C4-2B (cell line): ENCODE data around the gene CYP4F3.

ENCODE experiments used
- ZFX ChIP-seq: fragments of 450-650 bp; IDR thresholded peaks from 2 replicates; pipeline ENCODE4 v1.6.1; 2017
- TF ChIP-seq, protein P1 (sequence below): fragments of 450-650 bp; conservative IDR thresholded peaks from 2 replicates; pipeline ENCODE4 v1.5.1; 2017; ENCODE audit warnings: mild to moderate bottlenecking

DNA sequence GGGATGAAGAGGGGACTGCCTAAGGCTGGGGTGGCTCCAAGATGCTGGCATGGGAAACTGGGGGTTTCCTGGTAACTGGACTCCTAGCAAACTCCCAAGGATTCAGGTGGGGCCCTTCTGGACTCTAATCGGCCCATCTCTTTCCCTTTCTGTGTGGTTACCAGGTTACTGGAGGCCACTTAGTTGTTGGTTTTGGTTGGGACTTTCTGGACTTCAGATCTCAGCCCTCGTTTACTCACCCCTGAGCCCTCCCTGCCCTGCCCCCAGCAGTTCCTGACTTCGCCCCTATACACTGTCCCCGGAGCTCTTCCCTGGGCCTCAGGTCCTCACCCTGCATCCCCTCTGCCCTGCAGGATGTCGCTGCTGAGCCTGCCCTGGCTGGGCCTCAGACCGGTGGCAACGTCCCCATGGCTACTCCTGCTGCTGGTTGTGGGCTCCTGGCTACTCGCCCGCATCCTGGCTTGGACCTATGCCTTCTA is 32.5 kb downstream of the CYP4F3 start:
- TF ChIP-seq, protein P1, sequence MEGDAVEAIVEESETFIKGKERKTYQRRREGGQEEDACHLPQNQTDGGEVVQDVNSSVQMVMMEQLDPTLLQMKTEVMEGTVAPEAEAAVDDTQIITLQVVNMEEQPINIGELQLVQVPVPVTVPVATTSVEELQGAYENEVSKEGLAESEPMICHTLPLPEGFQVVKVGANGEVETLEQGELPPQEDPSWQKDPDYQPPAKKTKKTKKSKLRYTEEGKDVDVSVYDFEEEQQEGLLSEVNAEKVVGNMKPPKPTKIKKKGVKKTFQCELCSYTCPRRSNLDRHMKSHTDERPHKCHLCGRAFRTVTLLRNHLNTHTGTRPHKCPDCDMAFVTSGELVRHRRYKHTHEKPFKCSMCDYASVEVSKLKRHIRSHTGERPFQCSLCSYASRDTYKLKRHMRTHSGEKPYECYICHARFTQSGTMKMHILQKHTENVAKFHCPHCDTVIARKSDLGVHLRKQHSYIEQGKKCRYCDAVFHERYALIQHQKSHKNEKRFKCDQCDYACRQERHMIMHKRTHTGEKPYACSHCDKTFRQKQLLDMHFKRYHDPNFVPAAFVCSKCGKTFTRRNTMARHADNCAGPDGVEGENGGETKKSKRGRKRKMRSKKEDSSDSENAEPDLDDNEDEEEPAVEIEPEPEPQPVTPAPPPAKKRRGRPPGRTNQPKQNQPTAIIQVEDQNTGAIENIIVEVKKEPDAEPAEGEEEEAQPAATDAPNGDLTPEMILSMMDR = no peak
- TF ChIP-seq ZFX = no peak
